HG03064 (cell line): ENCODE data around the gene NCAM1.

Source experiments
- ATAC-seq: cut with Tn5 transposase; IDR thresholded peaks from one replicate; pipeline ENCODE4 v1.9.1; 2021; ENCODE audit warnings: low read depth; ENCODE audit not compliant: unreplicated experiment

Gene NCAM1

DNA sequence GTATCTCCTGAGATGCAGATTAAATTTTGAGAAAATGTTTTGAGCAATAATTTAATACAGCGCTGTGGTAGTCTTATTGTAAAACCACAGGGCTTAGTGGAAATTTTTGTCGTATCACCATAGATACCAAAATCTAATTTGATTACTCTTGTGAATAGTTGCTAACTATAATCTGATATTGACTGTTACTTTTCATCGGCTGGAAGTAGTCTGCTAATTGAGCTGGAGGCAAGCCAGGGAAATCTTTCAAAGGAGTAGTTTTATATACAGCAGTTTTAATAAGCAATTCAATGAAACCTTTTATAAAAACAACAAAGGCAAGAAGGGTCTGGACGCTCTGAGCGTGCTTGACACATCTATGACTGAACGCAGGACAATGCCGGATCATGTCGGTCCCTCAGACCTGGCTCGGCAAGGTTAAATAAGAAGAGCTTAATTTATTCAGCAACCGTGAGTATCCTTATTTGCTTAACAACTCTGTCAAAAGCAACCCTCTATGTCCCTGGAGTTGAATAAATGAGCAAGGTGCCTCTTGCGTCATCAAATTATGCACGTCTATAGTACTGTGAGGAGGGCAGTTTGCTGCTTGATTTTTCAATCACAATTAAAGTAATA, 121.2 kb downstream of the NCAM1 start:
- ATAC-seq = no peak

DNA sequence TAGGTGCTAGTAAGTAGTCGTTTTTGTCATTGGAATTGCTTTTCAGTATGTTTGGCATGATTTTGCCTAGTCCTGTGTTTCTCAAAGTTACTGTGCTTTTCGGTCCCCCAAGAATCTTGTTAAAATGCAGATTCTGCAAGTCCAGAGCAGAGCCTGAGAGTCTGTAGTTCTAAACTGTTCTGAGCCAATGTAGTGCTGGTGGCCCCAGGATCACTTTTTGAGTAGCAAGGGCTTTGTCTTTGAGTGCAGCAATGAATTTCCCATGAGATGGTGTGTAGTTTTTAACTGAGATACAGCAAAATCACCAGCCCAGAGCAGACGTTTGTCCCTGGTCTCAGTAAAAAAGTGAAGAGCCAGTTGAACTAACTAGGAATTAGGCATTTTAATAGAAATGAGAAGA, 122.4 kb downstream of the NCAM1 start:
- ATAC-seq = no peak

DNA sequence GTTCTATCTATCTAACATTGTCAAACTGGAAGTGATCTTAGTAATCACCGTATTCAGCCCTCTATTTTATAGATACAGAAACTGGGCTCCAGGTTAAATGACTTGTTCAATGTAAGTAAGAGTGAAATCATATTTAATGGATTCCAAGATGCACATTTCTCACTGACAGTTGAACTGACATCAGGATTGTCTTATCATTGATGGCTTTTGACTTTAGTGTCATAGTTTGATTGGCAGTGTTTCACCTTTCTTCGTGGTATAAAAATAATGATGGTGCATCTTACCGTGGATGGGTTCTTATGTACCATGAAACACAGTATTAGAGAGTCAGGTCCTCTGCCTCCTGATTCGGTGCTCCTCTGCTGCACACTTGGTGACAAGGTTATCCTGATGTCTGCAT, 123.1 kb downstream of the NCAM1 start:
- ATAC-seq = no peak

DNA sequence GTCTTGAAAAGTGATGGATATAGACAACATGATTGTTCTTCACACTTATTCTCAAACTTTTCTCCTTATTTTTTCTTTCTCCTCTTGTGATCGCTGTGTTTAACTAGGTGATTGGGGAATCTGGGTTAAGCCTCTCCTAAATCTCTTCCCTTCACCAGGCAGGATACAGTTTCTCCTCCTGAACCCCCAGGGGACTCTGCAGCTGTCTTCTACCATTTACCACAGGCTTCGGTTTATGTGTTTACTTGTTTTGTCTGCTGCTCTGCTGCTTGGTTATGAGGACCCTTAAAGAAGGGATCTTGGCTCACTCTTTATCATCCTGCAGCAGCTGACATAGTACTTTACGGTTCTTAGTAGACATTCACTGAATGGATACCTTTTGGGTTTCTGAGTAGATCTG, 124.2 kb downstream of the NCAM1 start:
- ATAC-seq = no peak

DNA sequence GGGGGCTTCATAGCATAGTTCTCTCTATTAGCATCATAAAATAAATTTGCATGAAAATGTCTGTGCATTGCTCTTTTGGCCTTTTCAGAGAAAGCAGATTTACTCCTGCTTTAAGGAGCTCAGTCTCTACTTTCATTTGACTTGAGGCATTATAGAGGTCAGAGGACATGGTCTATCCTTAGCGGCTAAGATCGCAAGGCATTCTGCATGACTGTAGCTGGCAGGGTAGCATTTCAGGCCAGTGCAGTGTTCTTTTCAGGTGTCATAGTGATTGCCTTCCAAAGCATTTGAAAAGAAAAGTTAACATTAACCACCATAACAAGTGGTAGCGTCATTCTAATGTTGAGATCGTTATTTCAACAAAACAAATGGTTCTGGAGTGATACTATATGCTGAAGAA, 126.5 kb downstream of the NCAM1 start:
- ATAC-seq = no peak

DNA sequence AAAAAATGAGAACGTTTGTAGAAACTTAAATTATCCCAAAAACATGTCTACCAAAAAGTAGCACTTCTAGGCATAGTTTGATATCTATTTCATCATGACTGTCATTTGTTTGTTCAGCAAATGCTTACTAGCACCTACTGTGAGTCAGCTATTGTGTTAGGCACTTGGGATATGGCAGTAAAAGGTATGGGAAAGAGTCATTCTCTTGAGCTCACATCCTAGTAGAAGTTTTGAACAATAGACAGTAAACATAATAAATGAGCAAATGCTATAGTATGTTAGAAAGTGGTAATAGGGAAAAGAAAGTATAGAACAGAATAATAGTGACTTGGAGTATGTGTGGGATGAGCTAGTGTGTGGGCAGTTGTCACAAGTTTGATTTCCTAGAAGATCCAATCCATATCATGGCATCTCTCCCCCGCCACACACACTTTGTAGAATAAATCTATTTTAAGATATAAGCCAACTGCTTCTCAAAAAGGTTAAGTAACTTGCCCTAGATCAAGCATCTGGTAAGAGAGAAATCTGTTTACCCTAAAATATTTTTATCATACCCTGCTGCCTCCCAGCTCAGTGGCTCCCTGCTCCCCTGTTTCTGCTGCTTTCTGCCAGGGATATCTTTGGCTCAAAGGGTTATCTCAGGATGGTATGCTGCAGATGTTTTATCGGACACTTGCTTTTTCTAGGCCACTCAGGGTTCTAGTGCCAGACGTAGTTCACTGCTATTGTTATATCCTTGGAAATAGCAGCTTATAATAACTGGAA, 129.7 kb downstream of the NCAM1 start:
- no peak for ATAC-seq

DNA sequence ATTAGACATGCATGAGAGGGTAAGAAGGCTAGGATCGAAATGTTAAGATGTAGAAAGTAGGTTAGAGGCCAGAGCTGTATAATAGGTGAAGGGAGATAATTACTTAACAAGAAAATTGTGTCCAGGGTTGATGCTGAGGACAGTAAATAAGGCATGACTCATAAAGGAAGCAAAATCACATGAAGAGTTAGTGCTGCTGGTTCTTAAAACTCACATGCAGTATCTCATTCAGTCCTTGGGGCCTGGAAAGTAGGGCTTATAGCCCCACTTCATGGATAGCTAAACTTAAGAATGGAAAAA, 130.2 kb downstream of the NCAM1 start:
- no peak for ATAC-seq

DNA sequence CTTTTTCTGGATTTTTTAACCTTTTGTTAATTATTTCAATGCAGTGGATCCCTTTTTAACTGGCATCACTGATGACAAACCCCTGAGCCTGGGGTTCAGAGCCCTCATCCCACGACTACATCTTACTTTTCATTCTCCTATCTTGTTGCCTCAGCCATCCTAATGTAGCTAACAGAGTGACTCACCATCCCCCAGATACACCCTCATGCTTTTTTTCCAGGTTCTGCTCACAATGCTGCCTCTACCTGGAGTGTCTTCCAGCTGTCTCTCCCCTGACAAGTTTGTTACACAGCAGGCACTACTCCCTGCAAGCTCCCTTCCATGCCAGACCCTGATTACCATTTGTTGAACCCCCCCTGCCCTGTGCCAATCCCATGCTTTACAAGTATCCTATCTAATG, 135.4 kb downstream of the NCAM1 start:
- ATAC-seq = no peak

DNA sequence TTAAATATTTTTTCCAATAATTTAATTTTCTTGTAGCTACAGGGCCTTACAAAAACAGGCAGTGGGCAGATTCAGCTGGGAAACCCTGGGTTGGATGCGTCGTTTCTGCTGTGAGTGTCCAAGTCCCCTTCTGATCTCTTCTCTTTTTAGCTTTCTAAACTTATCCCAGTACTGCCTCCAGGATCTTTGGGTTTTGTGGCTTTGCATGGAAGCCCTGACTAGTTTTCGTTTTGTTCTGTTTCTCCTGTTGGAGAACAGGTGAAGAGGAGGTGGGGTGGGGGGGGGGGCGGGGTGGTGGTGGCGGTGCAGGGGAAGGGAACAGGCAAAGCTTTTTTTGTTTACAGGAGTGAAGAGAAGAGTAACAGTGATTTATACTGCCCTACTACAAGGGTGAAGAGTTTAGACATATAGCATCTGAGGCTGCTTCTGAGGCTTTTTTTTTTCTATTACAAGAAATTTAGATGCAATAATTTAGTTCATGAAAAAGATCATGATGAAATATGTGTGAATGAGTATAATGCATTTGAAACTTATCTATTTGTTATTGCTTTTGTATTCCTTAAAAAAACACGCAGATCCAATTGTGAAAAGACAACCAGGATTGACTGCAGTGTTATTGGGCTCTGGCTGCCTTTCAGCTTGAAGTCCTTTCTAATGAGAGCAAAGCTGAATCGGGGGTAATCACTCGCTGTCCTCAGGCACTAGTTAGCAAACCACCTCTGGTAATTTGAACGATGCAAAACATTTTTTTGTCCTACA, 142.9 kb downstream of the NCAM1 start:
- ATAC-seq = no peak

DNA sequence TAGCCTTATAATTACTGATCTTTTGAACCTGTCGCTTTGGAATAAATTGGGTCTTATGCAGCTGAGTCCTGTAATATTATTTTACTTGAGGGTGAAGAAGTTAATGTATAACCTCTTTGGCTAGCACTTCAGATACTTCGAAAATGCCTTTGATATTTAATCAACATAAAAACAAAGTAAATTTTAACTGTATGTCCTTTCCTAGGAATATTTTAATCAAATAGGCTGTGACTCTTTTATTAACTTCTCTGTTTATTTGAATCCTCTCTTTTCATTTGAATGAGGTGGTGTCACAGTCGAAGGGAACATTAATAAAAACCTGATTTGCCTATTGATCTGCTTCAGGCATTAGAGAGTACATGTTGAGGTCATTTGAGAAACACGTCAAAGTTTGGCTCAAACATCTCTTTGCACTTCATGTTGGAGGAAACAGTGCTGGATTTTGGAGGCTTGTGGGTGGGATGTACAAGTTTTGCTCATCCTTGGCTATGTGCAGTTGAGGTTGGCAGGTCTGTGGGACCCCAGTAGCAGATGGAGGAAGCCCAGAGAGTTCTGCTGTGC, 143.6 kb downstream of the NCAM1 start:
- ATAC-seq = no peak

DNA sequence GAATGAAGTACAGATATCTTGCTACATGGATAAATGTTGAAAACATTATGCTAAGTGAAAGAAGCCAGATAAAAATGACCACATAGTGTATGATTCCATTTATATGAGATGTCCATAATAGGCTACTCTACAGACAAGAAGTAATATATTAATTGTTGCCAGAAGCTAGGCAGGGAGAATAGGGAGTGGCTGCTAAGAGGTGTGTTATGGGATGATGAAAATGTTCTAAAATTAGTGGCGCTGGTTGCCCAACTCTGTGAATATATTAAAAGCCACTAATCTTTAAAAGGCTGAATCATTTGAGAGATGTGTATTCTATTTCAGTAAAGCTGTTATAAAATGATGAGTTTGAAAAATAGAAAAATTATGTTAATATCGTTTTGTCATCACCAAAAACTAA, 144.4 kb downstream of the NCAM1 start:
- ATAC-seq = no peak

DNA sequence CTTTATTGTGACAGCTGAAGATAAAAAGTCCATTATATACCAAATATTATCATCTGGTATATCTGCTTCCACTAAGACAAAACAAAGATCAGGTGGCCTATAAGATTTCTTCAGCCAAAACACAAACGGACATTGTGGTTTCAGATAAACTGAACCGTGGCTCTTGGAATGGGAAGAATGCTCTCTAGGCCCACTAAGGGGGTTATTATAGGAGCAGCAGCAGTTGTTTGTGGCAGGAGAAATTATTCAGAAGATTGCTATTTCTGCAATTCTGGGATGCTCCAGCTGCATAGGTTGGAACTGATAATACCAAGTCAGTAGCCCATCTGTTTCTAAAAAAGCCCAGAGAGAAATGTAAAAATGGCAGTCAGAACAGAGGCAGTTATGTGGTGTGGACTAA, 145.3 kb downstream of the NCAM1 start:
- ATAC-seq = no peak

DNA sequence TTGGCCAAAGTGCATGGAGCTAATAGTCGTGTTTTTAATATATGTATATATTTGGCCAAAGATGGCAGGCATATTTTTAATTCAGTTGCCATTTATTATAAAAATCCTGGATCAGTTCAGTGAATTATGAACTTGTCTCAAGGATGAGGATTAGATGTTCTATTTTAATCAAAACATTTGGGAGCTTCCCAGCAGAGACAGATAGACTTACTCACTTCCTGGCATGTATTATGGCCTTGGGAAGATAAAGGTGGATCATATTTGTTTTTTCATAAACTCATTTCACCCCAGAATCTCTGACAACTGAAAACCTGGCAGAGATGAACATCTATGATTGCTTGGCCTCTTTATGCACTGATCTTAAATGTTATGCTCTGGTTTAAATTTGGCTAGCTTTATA, 148.8 kb downstream of the NCAM1 start:
- ATAC-seq = no peak

DNA sequence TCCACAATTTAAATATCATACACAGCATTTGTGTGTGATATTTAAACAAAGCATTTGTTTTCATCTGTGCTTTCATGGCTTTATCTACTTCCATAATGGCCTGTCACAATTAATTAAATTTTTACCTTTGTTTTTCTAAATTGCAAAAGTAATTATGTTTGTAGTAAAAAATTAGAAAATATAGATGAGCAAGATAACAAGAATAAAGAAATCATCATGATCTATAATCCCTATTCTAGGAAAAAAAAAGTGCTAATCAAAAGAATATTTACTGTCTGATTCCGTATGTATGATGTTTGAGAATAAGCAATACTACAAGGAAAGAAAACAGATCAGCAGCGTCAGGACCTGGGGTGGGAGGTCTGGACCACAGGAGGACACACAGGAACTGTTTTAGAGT, 149.9 kb downstream of the NCAM1 start:
- ATAC-seq = no peak

DNA sequence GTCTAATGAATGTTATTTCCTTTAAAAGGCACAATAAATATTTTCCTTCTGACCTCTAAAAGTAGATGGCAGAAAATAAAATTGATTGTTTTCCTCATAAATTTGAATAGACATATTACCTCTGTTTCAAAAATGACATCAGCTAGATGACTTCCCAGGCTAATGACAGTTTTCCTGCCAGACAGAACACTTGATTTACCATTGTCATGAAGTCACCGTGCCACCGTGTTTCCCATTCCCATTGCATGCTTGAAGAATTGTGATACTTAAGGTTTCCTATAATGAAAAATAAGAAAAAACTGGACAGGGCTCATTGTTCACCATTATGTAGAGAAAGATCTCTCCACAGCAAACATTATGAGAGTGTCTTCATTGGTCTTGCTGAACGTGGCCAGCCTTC, 151.1 kb downstream of the NCAM1 start:
- no peak for ATAC-seq

DNA sequence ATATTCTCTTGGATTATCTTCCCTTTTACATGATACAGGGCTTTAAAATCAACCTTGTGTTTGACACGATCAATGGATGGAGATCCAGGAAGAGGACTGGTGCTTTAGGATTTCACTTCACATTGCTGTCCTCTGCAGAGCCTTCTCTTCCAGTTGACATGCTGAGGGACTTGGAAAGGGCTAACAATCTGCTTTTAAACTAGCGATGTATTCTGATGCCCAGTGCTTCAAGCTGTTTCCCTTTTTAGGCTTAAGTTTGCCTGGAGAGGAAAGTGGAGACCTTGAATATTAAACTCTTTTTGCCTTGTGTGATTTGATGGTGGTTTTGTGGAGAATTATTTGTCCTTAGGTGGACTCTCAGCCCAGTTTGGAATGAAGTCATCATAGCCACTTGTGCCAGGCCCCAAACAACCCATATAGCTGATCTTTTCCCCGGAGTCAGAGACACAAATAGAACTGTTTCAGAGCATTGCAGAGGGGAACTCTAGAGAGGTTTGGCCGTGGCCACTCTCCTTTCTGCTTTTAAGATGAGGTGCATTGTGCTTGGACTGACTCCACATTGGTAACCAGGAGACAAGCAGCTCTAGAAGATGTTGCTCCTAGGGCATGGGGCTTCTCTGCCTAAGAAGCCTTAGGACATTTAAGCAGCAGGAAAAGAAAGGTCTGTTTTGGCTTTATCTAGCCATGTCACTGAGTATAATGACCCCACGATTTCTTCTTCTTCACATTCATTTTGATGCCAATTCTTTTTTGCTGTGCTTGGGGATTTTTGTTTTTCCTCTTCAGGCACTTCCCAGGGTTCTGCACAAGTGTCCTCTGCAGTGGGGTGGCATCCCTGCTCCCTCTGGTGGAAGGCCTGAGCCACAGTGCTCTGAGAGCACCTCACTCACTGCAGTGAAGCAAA, 152.8 kb downstream of the NCAM1 start:
- ATAC-seq = no peak

DNA sequence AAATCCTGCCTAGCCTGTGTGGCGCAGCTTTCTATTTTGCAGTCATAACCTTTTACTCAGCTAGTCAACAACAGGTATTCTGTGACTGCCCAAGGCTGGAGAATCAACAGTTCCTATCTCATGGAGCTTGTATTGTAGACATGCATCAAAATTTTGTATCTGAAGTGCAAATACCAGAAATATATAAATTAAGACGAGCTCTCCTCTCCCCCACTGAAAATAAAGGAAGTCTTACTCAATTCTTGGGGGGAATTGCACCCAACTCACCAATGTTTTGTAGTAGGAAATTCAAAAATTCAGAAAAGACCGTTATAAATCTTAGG, 153.4 kb downstream of the NCAM1 start:
- ATAC-seq = no peak

DNA sequence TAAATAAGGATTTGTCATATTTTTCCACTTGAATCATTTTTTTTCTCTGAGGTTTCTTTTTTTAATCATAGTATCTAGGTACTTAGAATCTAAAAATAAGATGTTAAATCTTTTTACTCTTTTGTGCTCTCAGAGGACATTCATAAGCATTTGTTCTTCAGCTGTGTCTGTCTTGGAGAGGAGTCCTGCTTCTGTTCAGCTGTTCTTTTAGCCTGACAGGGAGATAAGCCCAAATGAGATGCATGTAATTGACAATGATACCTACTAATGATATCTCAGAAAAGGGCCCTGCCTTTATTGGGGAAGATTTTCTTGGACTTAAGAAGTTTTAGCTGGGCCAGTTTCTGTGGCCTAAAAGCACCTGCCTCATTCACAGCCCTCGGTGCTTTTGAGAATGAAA, 156.9 kb downstream of the NCAM1 start:
- ATAC-seq = no peak

DNA sequence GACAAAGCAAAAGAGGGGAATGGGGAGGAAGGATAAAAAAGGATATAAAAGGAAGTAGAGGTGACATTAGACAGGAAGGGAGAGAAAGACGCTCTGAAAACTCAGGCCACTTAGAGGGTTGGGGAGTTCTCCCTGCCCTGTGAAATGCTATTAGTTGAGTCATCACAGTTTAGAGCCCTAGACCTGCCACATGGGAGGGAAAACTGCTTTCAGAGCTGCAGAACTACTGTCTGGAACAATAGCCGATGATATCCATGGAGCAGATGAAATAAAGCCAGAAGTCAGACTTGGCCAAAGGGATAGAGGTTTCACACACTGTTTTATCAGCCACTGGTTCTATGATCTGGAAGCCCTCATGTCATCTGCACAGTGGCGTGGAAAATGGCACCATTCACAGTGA, 157.9 kb downstream of the NCAM1 start:
- ATAC-seq = no peak

DNA sequence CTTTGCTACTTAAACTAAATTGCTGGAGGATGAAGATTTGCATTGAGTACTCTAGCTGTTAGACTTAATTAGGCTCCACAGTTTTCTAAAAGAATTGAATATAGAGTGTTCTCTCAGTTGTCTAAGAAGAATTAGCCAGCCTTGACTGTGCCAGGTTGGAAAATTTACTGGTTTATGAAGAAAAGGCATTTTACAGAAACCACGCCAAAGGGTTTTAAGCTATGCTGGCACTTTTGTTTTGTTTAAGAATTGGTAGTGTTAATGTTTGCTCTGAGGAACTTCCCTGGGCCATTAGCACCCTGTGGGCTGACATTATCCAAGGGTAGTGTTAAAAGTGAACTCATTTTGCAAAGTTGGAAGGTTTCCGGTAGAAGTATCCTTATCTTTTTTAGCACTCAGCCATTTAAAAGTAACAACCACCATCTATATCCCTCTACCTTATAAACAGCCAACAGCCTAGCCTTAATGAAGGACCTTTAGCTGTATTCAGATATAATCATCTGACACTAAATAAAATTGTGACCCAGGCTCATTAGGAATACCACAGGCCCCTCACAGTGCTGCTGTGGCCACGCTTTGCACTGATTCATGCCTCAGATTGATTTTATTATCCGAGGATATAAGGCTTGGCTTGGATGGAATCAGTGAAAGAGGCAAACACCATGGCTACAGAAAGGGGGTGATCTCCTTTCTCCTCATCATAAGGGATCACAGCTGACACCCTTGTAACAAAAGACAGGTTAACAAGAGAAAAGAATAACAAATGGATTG, 158.9 kb downstream of the NCAM1 start:
- no peak for ATAC-seq
